Measurements from ENCODE around the gene ARAF.

GRCh38 chrX:47595716-47596251 lies 34.8 kb downstream of the ARAF start:
- TF ChIP-seq TSHZ2 (CRISPR knock-in tag; IDR thresholded peaks at IDR 0.05): no peak
- no peak for TF ChIP-seq ZNF8 (CRISPR knock-in tag; IDR thresholded peaks at IDR 0.05)
- no peak for TF ChIP-seq ZNF70 (CRISPR knock-in tag; IDR thresholded peaks at IDR 0.05)
- TF ChIP-seq CSRNP3 (CRISPR knock-in tag; IDR thresholded peaks at IDR 0.05): no peak
- TF ChIP-seq POU6F1 (CRISPR knock-in tag; IDR thresholded peaks at IDR 0.05; ENCODE audit: borderline replicate concordance, low read depth): no peak
- TF ChIP-seq ISL1 (CRISPR knock-in tag; IDR thresholded peaks at IDR 0.05): no peak
- TF ChIP-seq TOX (CRISPR knock-in tag; IDR thresholded peaks at IDR 0.05; ENCODE audit: borderline replicate concordance): no peak
- TF ChIP-seq PATZ1 (CRISPR knock-in tag; IDR thresholded peaks at IDR 0.05; ENCODE audit: borderline replicate concordance): no peak
- no peak for TF ChIP-seq SNAI2 (CRISPR knock-in tag; IDR thresholded peaks at IDR 0.05)
- no peak for TF ChIP-seq GLIS3 (CRISPR knock-in tag; IDR thresholded peaks at IDR 0.05)
- no peak for TF ChIP-seq ZFP3 (CRISPR knock-in tag; IDR thresholded peaks at IDR 0.05)
- no peak for TF ChIP-seq TCF4 (CRISPR knock-in tag; IDR thresholded peaks at IDR 0.05; ENCODE audit: borderline replicate concordance)
- no peak for TF ChIP-seq ZFP30 (CRISPR knock-in tag; IDR thresholded peaks at IDR 0.05)
- TF ChIP-seq ZNF565 (CRISPR knock-in tag; conservative IDR thresholded peaks at IDR 0.05; ENCODE audit: low read depth): no peak

Measured in SK-N-SH treated with all-trans-retinoic acid at 6 μM for 48 hours (cell line).